ENCODE measurements around the gene ARL8A.

ARL8A gene

DNA sequence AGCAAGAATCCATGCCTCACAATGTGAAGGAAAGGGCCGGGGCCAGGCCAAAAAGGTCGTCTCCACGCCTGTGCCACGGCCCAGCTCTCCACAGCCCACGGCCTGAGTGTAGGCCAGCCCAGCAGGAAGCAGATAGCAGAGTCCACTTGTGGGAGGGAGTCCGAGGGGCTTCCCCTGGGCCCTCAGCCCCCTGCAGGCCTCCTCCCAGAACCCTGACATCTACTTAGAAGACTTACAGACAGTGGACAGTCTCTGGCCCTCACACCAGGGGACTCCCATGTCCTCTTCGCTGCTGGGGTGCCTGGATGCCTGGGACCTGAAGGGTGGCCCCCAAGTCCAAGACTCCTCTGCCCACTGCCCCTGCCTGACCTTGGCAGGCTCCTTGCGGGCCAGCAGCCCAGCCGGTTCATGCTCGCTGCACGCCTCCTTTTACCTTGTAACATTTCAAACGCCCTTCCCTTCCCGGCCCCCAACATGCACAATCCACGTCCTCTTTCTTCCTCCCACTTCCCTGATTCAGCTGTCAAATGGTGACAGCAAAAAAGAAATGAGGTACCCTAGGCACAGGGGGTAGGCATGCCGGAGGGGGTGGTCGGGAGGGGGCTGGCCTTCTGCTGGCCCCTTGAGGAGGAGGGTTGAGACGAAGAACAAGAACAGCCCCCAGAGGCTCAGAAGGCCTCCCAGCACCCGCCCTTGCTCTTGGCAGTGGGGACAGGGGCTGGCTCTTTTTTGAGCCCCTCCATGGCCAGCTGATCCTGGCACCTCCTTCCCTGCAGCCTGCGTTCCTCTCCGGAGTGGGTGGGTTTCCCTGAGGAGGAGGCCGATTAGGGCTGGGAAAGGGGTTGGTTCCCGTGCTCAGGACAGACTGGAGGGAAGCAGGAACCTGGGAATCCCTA, 16.9 kb upstream of the ARL8A start:
- no peak for DNase-seq (ENCODE audit: low read depth, low spot score)
- H3K4me3 ChIP-seq (ENCODE audit: low read length) = peak overlapping the region; percentile 79

DNA sequence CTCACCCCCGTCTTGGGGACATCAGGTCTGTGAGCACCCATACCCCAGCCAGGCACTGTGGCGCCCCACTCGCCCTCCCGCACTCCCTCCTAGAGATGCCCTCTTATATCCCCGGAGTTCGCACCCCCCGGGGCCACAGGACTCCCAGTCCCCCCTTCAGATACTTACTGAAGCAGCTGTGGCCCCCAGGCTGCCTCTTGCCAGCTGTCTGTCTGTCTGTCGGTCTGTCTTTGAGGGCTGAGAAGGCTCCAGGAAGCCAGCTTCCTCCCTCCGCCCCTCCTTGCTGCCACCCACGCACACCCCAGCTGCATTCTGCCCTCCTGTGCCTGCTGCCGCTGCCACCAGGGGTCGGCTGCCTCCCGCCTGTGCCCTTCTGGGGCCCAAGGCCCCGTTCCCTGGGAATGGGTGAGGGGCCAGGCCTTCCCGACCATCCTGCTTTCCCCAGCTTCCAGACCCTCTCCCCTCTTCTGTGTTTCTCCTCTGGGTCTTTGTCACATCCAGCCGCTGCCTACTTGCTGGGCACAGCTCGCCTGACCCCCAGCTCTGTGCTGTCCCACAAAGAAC, 15.9 kb upstream of the ARL8A start, which contains the start of gene PTPN7:
TSS of gene PTPN7 (minus strand) at position 226 of the 564 bp plus-strand sequence. CDS start 1,200 bp downstream, outside the sequence.
- DNase-seq (ENCODE audit: low read depth, low spot score) = peak; percentile 89
- H3K4me3 ChIP-seq (ENCODE audit: low read length) = peak within 1 kb of the TSS; percentile 79

DNA sequence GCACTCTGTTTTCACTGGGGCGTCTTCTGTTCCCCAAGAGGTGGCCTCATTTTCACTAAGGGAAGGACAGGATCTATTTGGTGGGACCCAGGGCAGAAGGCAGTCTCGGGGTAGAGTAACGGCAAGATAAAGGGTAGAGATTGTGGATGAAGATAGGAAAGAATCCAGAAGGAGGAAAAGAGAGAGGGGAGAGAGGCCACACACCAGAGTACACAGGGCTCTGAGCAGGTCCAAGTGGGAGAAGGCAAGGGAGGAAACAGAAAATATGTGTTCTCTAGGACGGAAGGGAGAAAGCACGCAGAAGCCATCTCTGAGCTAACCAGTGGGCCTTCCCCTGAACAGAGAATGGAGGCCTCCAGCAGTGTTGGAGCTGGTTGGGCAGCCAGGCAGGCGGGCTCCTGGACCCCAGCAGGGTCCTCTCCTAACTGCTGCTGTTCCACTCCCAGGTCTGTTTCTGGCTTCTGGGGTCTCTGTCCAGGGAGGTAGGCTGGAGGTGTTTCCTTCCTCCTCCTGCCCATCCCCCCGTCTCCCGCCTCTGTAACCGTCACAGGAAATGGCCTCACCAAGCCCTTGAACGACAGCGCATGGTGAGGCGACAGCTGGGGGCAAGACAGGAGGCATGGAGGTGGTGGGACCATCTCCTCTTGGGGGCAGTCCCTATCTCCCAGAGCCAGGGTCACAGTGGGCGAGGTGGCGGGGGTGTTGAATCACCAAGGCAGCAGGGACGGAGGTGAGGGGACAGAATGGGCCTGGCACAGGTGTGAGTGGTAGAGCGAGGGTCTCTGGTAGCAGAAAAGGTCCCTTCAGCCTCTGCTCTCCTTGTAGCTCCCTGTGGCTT, 15.2 kb upstream of the ARL8A start:
- H3K4me3 ChIP-seq (ENCODE audit: low read length) = peak overlapping the region; percentile 79
- peak; percentile 76 for DNase-seq (ENCODE audit: low read depth, low spot score)

DNA sequence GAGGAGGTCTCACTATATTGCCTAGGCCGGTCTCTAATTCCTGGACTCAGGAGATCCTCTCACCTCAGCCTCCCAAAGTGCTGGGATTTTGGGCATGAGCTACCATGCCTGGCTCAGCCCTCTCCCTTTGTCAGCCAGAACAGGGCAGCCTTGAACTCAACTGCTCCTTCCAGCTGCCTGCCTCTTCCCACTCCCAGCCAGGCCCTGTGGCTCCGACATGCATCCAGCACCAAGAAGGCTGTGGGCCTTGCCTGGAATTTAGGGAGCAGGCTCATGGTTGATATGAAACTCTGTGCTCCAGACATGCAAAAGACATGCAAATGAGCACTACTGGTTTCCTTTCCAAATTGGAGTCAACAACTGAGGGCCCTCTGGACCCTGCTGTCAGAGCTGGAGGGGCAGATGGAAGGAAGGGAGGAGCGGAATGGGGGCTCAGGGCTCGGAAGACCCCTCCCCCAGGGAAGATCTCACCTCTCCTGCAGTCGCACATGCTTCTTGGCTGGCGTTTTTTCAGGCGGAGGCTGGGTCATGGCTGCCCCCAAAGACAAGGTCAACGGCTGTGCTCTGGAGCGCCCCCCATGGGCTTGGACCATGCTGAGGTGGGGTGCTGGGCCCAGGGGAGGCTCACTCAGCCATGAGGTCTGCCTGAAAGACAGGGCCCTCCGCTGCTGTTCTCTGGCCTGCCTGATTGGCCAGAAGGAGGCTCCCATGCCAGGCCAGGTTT, 14.4 kb upstream of the ARL8A start:
- peak overlapping the region; percentile 79 for H3K4me3 ChIP-seq (ENCODE audit: low read length)
- DNase-seq (ENCODE audit: low read depth, low spot score) = no peak

DNA sequence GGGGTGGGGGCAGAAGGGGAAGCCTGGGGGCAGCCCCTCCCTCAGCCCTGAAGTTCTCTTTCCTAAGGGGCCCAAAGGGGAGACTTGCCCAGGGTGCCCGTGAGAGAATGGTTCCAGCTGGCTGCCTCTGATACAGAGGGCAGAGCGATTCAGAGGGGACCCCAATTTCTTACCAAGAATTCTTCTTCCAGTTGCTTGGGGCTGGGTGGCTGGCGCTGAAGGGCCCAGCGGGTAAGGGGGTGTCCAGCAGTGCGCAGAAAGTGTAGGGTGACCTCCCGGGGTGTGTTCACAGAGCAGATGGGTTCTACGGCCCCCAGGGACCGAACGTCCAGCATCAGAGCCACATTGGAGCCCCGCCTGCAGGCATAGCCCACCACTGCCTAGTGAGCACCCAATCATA, 13.4 kb upstream of the ARL8A start:
- H3K4me3 ChIP-seq (ENCODE audit: low read length) = peak overlapping the region; percentile 79; the same call in 1 of the 2 replicates
- DNase-seq (ENCODE audit: low read depth, low spot score) = no peak

DNA sequence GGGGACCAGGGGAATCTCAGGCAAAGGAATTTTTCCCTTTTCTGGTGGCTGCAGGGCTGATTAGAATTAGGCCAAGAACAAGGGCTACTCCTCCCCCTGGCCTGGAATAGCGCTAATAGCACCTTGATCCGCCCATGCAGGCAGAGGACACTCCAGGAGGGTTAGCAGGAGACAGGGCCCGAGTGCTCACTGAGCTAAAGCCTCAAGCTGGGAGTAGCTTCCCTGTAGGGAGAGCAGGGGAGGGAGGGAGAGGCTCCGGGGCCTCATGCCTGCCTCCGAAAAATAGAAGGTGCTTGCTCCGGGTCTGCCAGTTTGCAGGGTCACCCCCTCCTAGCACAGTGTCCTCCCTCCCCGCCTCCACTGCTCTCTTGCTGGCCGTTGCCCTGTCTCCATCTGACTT, 12.1 kb upstream of the ARL8A start:
- DNase-seq (ENCODE audit: low read depth, low spot score) = no peak
- H3K4me3 ChIP-seq (ENCODE audit: low read length) = no peak overlapping the region

DNA sequence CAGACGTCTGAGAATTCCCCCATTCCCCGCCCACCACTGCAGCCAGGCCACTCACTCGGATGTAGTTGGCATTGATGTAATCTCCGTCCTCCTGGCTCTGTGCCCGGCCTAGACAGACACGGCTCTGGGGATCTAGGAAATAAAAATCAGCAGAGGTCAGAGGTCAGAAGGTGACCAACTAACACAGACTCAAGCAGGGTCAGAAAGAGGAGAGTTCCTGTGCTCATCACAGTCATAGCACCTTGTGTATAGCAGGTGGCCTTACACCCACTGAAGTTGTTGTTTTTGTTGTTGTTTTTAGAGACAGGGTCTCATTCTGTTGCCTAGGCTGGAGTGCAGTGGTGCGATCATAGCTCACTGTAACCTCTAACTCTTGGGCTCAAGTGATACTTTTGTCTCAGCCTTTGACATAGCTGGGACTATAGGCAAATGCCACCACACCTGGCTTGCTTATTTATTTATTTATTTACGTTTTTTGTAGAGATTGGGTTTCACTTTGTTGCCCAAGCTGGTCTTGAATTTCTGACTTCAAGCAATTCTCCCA, 11.0 kb upstream of the ARL8A start:
- no peak overlapping the region for H3K4me3 ChIP-seq (ENCODE audit: low read length)
- no peak for DNase-seq (ENCODE audit: low read depth, low spot score)

DNA sequence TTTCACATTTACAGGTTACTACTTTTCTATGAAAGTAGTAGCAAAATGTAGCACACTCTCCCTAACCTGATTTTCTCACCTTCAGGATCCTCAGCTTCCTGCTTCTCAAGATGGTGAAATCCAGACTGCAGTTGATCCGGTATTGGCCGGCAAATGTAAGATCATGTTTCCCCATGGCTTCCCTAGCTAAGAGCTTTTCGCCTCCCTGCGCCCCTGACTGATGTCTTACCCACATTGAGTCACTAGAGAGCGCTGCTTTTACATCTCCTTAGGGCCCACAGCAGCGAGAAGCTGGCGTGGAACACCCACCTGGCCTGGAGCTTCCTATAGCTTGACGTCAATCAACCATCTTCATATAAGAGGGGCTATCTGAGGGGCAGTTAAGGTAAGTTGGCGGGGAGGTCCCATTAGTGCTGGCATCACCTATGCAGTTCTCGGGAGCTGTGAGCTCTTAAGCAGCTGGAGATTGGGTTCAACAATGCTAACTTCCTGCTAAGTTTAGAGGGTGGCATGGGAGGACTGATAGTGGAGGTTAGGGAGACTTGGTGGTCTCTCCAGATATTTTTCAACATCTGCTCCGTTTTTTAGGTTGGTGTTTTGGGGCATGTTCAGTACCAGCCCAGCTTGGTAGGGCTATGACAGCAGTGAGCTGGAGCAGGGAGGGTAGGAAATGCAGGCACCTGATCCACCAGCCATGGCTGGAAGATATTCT, 10.4 kb upstream of the ARL8A start:
- no peak overlapping the region for H3K4me3 ChIP-seq (ENCODE audit: low read length)
- peak; percentile 60 for DNase-seq (ENCODE audit: low read depth, low spot score)

DNA sequence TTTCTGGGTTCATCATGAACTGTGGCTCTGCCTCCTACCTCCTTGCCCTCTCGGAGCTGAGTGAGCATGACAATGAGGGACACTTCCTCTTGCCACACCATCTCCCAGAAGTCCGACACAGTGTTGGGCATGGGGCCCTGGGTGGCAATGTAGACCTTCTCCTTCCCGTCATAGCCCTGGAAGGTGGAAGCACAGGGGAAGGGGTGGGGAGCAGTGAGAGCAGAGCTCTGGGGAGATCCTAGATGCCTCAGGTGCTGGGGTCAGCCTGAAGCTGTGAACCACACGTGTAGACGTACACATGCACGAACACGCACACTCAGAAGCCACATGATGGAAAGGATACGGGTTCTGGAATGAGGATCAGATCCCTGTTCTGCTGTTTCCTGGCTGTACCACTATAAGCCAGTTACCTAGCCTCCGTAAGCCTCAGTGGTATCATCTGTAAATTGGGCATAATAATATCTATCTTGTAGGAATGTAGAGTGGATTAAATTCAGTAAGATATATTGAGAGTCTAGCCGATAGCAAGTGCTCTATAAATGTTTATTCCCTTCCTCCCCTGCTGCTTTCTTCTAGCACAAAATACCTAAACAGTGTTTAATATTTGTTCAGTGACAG, 9.7 kb upstream of the ARL8A start:
- H3K4me3 ChIP-seq (ENCODE audit: low read length) = no peak overlapping the region
- DNase-seq (ENCODE audit: low read depth, low spot score) = no peak

DNA sequence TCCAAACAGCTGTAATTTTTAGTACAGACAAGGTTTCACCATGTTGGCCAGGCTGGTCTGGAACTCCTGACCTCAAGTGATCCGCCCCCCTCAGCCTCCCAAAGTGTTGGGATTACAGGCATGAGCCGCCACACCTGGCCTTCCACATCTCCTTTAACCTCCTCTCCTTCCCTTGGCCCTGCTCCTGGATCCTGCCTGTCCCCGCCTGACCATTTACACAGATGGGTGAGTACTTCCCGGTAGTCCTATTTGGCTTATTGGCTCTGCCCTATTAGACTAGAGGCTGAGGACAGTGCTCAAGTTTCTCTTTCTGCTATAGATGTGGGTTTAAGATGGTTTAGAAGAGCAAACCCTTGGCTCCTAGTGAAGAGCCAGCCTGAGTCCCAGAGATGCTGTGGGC, 8.7 kb upstream of the ARL8A start:
- H3K4me3 ChIP-seq (ENCODE audit: low read length) = no peak overlapping the region
- DNase-seq (ENCODE audit: low read depth, low spot score) = no peak

DNA sequence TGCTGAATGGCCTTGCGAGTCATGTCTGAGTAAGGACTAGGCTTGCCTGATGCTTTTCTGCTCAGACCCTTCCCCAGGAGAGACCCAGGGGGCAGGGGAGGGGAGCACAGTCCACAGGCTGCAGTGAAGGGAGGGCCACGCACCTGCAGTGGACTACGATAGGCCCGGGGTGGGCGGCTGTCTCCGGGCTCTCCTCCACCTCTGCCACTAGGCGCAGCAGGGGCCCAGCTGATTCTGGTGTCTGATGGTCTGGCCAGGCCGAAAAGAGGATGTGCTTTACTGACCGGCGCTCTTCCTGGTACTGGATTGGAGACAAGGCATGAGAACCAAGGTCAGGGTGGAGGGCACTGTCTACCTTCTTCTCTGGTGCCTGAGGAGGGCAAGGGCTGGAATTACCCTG, 7.9 kb upstream of the ARL8A start:
- DNase-seq (ENCODE audit: low read depth, low spot score) = no peak

DNA sequence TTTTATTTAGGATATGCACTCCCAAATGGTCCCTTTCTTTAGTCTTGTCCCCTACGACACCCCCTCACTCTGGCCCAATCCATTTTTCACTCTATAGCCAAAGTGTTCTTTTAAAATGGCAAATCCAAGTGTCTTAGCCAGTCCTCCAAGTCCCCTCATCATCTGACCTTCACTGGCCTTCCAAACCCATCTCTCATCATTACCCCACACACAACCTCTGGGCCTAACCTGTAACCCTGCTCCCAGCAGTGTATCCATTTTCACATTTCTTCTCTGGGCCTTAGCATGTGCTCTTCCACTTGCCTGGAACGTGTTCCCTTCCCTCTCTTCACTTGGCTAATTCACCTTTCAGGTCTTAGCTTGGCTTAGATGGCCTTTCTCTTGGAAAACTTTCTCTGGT, 6.5 kb upstream of the ARL8A start:
- no peak overlapping the region for H3K4me3 ChIP-seq (ENCODE audit: low read length)
- DNase-seq (ENCODE audit: low read depth, low spot score) = no peak

More for the DNA sequence above, 7.9 kb upstream of the ARL8A start:
- H3K4me3 ChIP-seq (ENCODE audit: low read length) = no peak overlapping the region

DNA sequence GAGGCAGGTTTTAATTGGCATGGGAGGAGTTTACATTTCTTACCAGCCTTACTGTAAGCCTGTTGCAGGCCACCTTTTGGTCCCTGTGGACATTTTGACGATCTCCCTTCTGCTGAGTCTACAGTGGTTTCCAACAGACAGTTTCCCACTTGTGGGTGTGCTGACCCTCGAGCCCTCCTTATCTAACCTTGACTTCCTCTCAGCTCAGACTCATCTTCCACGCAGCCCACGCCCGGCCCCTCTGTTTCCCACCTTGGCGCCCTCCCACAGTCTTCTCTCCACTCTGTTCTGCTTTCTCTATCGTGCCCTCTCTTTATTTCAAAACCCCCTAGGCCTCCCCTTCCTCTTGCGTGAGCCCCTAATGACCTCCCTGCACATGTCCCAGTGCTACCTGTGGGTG, 6.1 kb upstream of the ARL8A start:
- DNase-seq (ENCODE audit: low read depth, low spot score) = no peak
- H3K4me3 ChIP-seq (ENCODE audit: low read length) = no peak overlapping the region

DNA sequence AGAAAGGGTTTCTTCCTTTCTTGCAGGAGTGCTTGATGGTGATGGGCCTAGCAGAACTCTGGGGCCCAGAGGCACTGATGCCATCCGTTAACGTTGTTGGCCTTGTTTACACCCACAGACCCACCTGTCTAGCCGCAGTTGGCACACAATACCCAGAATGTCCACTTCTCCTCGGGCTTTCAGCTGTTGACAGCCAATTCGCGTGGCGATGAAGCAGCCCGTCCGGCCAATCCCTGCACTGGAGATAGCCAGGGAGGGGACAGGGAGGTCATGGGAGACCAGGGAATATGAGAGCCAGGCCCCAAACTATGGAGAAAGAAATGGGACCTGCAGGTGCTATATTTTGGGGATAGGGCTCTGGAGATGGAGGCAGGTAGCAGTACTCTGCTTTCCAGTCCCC, 5.7 kb upstream of the ARL8A start:
- no peak for DNase-seq (ENCODE audit: low read depth, low spot score)
- no peak overlapping the region for H3K4me3 ChIP-seq (ENCODE audit: low read length)

DNA sequence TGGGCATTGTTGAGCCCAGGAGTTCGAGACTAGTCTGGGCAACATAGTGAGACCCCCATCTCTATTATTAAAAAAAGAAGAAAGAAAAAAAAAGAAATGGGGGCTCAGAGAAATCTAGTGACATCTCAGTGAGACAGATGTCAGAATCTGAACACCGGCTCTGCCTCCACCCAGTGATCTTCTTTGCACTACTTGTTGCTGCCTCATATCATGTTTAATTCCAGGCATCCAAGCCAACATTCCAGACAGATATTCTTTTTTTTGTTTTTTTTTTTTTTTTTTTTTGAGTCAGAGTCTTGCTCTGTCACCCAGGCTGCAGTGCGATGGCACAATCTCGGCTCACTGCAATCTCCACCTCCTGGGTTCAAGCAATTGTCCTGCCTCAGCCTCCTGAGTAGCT, 5.0 kb upstream of the ARL8A start:
- no peak overlapping the region for H3K4me3 ChIP-seq (ENCODE audit: low read length)
- DNase-seq (ENCODE audit: low read depth, low spot score) = no peak

DNA sequence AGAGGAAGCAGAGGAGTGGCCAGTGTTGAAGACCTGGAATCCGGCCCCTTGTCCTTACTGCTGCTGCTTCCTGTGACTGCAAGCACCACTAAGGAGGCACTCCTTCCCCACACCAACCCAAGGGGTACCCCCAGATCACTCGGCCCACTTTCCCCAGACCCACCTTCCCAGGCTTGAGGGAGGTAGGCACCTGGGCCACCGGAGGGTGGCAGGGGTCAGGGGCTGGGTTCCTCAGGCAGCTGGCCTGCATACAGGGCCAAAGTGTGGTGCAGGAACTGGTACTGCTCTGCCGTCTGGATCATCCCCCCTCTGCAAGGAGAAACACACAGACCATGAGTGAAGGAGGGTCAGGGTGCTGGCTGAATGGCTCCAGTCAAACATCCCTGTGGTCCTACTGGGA, 3.9 kb upstream of the ARL8A start:
- DNase-seq (ENCODE audit: low read depth, low spot score) = no peak
- H3K4me3 ChIP-seq (ENCODE audit: low read length) = no peak overlapping the region

DNA sequence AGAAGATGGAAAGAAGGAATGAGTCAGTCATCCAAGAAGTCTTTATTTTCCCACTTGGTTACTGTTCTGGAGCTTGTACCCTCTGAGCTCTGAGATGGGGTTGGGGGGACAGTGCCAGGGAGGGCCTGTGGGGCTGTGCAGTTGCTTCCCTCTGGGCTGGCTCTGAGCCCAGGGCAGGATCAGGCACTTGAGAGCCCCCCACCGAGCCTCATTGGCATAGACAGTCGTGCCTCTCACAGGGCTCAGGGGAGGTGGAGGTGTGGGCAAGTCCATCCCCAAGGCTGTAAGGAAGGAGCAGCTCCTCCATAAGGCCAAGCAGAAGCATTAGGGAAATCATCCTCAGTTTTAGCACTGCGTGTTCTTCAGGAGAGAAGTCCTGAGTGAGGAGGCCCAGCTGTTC, 2.5 kb upstream of the ARL8A start:
- H3K4me3 ChIP-seq (ENCODE audit: low read length) = no peak overlapping the region
- DNase-seq (ENCODE audit: low read depth, low spot score) = no peak

DNA sequence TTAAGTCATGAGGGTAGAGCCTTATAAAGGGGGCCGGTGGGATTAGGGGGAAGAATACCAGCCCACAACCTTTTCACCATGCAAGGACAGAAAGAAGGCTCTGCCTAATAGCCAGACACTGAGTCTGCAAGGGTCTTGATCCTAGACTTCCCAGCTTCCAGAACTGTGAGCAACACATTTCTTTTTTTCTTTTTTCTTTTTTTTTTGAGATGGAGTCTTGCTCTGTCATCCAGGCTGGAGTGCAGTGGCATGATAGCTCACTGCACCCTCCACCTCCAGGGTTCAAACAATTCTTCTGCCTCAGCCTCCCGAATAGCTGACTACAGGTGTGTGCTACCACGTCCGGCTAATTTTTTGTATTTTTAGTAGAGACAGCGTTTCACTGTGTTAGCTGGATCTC, 1.7 kb upstream of the ARL8A start:
- H3K4me3 ChIP-seq (ENCODE audit: low read length) = no peak overlapping the region
- no peak for DNase-seq (ENCODE audit: low read depth, low spot score)

Measured in Jurkat, Clone E6-1 (cell line).